ENCODE data around the gene DHDH.

Gene DHDH

GRCh38 chr19:48966541-48967345 lies 33.2 kb downstream of the DHDH start:
- TF ChIP-seq CTCF (conservative IDR thresholded peaks at IDR 0.05; ENCODE audit: low read depth, low read length) = no peak
- Histone ChIP-seq H3K27ac (peak overlapping the region; percentile 73; the same call in 1 of the 2 replicates), H3K27me3 (ENCODE audit: insufficient read depth, low read depth) (no peaks in the 10 kb centered on the region), H3K36me3 (ENCODE audit: insufficient read depth) (no peaks in the 10 kb centered on the region), H4K20me1 (ENCODE audit: insufficient read depth) (no peaks in the 10 kb centered on the region), H2AFZ (ENCODE audit: low read depth) (no peak overlapping the region), H3K4me3 (IDR thresholded peaks at IDR 0.05; ENCODE audit: insufficient read depth, low read depth, low read length) (no peak overlapping the region), H3K79me2 (ENCODE audit: insufficient read depth, low read depth) (peaks cover 11% of the 10 kb centered on the region), H3K4me2 (peak overlapping the region; percentile 99), H3K4me1 (ENCODE audit: low read depth, poor library complexity, severe bottlenecking) (peaks cover 39% of the 10 kb centered on the region), H3K9ac (peak overlapping the region; percentile 67; the same call in 1 of the 2 replicates)

- Histone ChIP-seq H2AFZ (ENCODE audit: low read depth) (no peak overlapping the region), H3K27ac (no peak overlapping the region), H4K20me1 (ENCODE audit: insufficient read depth) (no peaks in the 10 kb centered on the region), H3K4me3 (IDR thresholded peaks at IDR 0.05; ENCODE audit: insufficient read depth, low read depth, low read length) (no peak overlapping the region), H3K27me3 (ENCODE audit: insufficient read depth, low read depth) (no peaks in the 10 kb centered on the region), H3K9ac (no peak overlapping the region), H3K36me3 (ENCODE audit: insufficient read depth) (no peaks in the 10 kb centered on the region), H3K4me1 (ENCODE audit: low read depth, poor library complexity, severe bottlenecking) (peaks cover 33% of the 10 kb centered on the region), H3K79me2 (ENCODE audit: insufficient read depth, low read depth) (peaks cover 11% of the 10 kb centered on the region), H3K4me2 (peak overlapping the region; percentile 99; the same call in 1 of the 2 replicates)
- no peak for TF ChIP-seq CTCF (conservative IDR thresholded peaks at IDR 0.05; ENCODE audit: low read depth, low read length)
Measured at GRCh38 chr19:48967346-48968178, 34.1 kb downstream of the DHDH start.

- Histone ChIP-seq H3K4me1 (ENCODE audit: low read depth, poor library complexity, severe bottlenecking) (peaks cover 30% of the 10 kb centered on the region), H3K27me3 (ENCODE audit: insufficient read depth, low read depth) (no peaks in the 10 kb centered on the region), H2AFZ (ENCODE audit: low read depth) (no peak overlapping the region), H3K9ac (no peak overlapping the region), H3K4me3 (IDR thresholded peaks at IDR 0.05; ENCODE audit: insufficient read depth, low read depth, low read length) (no peak overlapping the region), H3K36me3 (ENCODE audit: insufficient read depth) (no peaks in the 10 kb centered on the region), H3K79me2 (ENCODE audit: insufficient read depth, low read depth) (peaks cover 11% of the 10 kb centered on the region), H3K4me2 (no peak overlapping the region), H3K27ac (no peak overlapping the region), H4K20me1 (ENCODE audit: insufficient read depth) (no peaks in the 10 kb centered on the region)
- no peak for TF ChIP-seq CTCF (conservative IDR thresholded peaks at IDR 0.05; ENCODE audit: low read depth, low read length)
Measured at GRCh38 chr19:48968179-48968661, 34.7 kb downstream of the DHDH start.

GRCh38 chr19:48968813-48969218 lies 35.3 kb downstream of the DHDH start:
- Histone ChIP-seq H3K9ac (no peak overlapping the region), H3K4me2 (no peak overlapping the region), H3K4me3 (IDR thresholded peaks at IDR 0.05; ENCODE audit: insufficient read depth, low read depth, low read length) (no peak overlapping the region), H3K27me3 (ENCODE audit: insufficient read depth, low read depth) (no peaks in the 10 kb centered on the region), H3K4me1 (ENCODE audit: low read depth, poor library complexity, severe bottlenecking) (peaks cover 24% of the 10 kb centered on the region), H3K36me3 (ENCODE audit: insufficient read depth) (no peaks in the 10 kb centered on the region), H4K20me1 (ENCODE audit: insufficient read depth) (no peaks in the 10 kb centered on the region), H3K27ac (no peak overlapping the region), H2AFZ (ENCODE audit: low read depth) (no peak overlapping the region), H3K79me2 (ENCODE audit: insufficient read depth, low read depth) (peaks cover 11% of the 10 kb centered on the region)
- TF ChIP-seq CTCF (conservative IDR thresholded peaks at IDR 0.05; ENCODE audit: low read depth, low read length) = no peak
